Cardiac fibroblast (primary cell): Measurements from ENCODE around the gene LITAF.

ENCODE experiments used
- DNase-seq, 2 donors: peaks; one replicate each; pipeline versions ENCODE4 v3.0.0 to v3.0.0-alpha.2; 2010; ENCODE audit warnings: low read depth in 2 of 2
- H3K4me3 ChIP-seq, 2 donors: replicated peaks in 1 of 2; 1 replicate in 1 of 2; 2 replicates in 1 of 2; pipeline ENCODE4 v1.5.1; 2011; ENCODE audit warnings: low read depth in 2 of 2, low read length in 2 of 2, mild to moderate bottlenecking in 2 of 2, moderate library complexity in 1 of 2
- TF ChIP-seq, protein P1 (sequence below): IDR thresholded peaks from one replicate; pipeline ENCODE4 v1.5.1; 2011; ENCODE audit warnings: low read depth, mild to moderate bottlenecking, low read length, inconsistent platforms

Gene LITAF

DNA sequence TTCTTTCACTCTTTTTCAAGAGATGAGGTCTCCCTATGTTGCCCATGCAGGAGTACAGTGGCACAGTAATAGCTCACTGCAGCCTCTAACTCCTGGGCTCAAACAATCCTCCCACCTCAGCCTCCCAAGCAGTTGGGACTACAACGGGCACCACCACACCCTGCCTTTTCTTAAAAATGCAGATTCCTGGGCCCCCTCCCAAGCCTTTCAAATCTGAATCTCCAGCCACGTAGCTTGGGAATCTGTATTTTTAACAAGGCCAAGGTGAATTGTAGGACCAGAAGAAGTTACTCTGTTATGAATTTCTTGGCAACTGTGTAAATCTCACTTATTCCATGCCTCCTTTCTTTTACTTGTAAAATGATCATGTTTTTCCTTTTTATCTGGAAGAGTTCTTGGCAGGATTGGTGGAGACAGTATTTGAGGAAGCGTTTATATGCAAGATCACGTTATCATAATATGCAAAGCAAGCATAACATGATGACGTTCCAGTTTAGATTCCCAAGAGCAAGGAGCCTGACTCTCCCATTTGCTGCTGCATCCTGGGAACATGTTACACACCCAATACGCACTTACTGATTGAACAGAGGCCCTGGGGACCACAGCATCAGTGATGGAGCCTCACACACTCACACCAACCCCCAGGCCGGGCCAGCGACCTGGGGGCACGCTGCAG is 44.5 kb downstream of the LITAF start:
- DNase-seq: peak in 1 of 2 donors; percentile 63
- TF ChIP-seq, protein P1, sequence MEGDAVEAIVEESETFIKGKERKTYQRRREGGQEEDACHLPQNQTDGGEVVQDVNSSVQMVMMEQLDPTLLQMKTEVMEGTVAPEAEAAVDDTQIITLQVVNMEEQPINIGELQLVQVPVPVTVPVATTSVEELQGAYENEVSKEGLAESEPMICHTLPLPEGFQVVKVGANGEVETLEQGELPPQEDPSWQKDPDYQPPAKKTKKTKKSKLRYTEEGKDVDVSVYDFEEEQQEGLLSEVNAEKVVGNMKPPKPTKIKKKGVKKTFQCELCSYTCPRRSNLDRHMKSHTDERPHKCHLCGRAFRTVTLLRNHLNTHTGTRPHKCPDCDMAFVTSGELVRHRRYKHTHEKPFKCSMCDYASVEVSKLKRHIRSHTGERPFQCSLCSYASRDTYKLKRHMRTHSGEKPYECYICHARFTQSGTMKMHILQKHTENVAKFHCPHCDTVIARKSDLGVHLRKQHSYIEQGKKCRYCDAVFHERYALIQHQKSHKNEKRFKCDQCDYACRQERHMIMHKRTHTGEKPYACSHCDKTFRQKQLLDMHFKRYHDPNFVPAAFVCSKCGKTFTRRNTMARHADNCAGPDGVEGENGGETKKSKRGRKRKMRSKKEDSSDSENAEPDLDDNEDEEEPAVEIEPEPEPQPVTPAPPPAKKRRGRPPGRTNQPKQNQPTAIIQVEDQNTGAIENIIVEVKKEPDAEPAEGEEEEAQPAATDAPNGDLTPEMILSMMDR: no peak
- H3K4me3 ChIP-seq: no peak overlapping the region

DNA sequence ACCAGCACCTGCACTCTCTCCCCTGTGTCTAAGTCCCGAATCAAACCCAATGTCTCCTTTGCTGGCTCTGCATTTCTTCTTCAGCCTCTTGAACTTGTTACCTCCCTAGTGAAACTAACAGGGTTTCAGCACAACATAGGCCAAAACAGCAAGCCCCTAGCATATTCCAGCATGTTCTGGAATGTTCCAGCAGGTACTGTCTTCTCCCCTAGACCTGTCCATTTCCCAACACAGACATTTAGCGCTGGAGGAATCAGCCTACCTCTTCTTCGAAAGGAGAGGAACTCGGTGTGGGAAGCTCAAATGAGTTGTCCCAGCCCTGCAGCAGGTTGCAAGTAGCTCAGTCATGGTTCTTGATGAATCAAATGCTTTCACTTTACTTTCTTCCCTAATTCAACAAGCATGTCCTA is 47.1 kb downstream of the LITAF start:
- TF ChIP-seq, protein P1: no peak
- no peak for DNase-seq
- no peak overlapping the region for H3K4me3 ChIP-seq

DNA sequence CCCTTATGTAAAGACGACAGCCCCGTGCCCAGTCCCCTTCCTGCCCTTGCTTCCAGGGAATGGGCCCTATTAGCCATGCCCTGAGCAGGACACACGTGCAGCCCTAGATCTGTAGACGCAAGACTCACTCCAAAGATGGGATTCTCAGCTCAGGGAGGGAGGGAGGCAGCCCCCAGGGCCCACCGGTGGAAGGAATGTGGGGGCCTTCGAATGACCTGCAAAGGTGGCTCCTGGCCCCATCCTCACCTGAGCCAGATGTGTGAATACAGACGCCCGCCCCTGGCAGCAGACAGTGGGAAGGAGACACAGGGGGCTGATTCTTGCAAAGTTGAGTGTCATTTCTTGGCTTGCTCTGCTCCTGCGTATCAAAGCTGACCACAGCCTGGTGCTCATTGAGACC is 47.8 kb downstream of the LITAF start:
- H3K4me3 ChIP-seq: no peak overlapping the region
- TF ChIP-seq, protein P1: no peak
- DNase-seq: no peak

DNA sequence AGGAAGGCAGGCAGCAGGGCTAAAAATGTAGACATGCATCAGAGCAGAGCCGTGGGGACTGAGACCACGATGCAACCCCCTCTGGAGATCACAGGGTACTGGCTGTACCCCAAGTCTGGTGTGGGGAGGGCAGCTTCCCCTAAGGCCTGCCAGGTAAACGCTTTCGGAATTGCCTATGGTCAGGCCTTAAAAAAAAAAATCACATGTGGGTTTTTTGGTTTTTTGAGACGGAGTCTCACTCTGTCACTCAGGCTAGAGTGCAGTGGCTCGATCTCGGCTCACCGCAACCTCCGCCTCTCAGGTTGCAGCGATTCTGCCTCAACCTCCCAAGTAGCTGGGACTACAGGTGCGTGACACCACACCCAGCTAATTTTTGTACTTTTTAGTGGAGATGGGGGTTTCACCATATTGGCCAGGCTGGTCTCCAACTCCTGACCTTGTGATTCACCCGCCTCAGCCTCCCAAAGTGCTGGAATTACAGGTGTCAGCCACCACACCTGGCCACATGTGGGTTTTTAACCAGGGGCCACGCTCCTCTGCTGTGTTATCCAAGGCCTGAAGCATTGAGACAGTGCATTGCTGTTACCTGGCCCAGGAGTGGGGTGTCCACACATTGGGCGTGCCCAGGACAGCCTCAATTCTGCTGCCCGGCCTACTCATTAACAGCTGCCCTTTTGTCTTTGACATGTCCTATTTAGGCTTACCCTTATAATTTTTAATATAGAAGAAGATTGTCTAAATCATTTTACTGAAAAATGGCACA is 50.4 kb downstream of the LITAF start:
- no peak overlapping the region for H3K4me3 ChIP-seq
- DNase-seq: no peak
- TF ChIP-seq, protein P1: no peak

DNA sequence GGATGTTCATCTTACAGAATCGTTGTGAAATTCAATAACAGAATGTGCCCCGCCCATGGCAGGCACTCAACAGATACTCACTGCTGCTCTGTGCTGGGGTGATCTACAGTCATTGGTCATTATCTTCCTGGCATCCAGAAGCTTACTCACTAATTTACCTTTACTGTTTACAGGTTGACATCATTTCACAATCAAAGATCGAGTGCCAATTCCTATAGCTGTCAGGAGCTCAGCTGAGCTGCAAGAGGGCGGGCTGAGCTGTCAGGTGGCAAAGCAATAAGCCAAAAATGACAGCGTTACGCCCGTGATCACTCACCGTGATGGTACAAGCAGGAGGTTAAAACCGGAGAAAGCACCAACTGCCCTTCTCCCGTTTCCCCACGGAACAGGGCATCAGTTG is 51.2 kb downstream of the LITAF start:
- no peak for DNase-seq
- no peak overlapping the region for H3K4me3 ChIP-seq
- TF ChIP-seq, protein P1: no peak

DNA sequence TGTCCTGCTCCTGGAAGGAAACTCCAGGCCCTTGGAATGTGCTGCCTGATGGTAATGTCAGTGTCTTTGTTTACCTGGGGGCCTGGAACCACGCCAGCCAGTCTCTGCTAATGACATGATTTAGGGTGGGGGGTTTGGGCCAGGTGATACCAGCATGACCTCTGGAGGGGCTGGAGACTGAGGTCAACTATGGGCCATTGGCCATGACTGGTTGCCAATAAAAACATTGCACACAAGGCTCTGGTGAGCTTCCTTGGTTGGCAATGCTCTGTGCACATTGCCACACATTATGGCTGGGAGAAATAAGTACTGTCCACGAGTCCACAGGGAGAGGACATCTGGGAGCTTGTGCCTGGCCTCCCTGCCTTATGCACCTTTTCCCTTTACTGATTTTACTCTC is 52.5 kb downstream of the LITAF start:
- H3K4me3 ChIP-seq: no peak overlapping the region
- peak; percentile 29 to 50 for DNase-seq
- TF ChIP-seq, protein P1: no peak
